SK-N-SH treated with all-trans-retinoic acid at 6 μM for 48 hours (cell line): ENCODE data around the gene MLXIP.

ENCODE experiments used
- ATAC-seq: fragments of 200-7000 bp; cut with Tn5 transposase; 3 replicates; pipeline ENCODE4 v1.9.1; 2020; ENCODE audit warnings: mild to moderate bottlenecking, moderate library complexity
- GLIS3 ChIP-seq: fragments of 250-450 bp; sonication (Bioruptor Pico); IDR thresholded peaks from 2 replicates; pipeline ENCODE4 v1.5.0; 2020; ENCODE audit warnings: mild to moderate bottlenecking, moderate library complexity

MLXIP gene

GRCh38 chr12:122195405-122195804, 116.8 kb downstream of the MLXIP start:
- no peak for TF ChIP-seq GLIS3
- ATAC-seq: no peak
